OCI-LY7 (cell line): Measurements from ENCODE around the gene FUT2. TPM values are rescaled to one million over a fixed set of nuclear protein-coding genes. Genes with fewer than 3 reads are reported as not detected.
"Not testable (repeated sequence)": the region's sequence is repeated elsewhere in the genome, so short reads cannot be mapped to it uniquely, and the experiment has no call there.

Source experiments
- BruUV-seq: library from RNA; stranded (reverse); fragments of 400-500 nt; replicated peaks from 2 replicates; lab custom pipeline; 2021; lab: Mats Ljungman, UMichigan
- CTCF ChIA-PET: fragments of 300-600 bp; sonication (Branson Sonifier 250); formaldehyde crosslinking; loops from one replicate; lab custom pipeline; 2022; ENCODE audit warnings: antibody characterized with exemption; ENCODE audit not compliant: unreplicated experiment; lab: Charles Lee
- POLR2A ChIA-PET: fragments of 300-600 bp; sonication (Branson Sonifier 250); formaldehyde crosslinking; loops from one replicate; lab custom pipeline; 2022; ENCODE audit warnings: antibody characterized with exemption; lab: Charles Lee
- DNase-seq: peaks from one replicate; pipeline ENCODE4 v3.0.0-alpha.2; 2015; ENCODE audit warnings: low spot score
- H2AFZ ChIP-seq: fragments of 200-600 bp; sonication (generic), shearing (Covaris generic); 2 replicates; pipeline ENCODE4 v1.6.1; 2014; ENCODE audit warnings: mild to moderate bottlenecking, antibody characterized with exemption, low read length, moderate library complexity
- H3K27ac ChIP-seq: fragments of 200-600 bp; sonication (generic); 2 replicates; pipeline ENCODE4 v1.5.1; 2014; ENCODE audit warnings: mixed run types, low read depth, mild to moderate bottlenecking, moderate library complexity, low read length, inconsistent platforms; ENCODE audit not compliant: poor library complexity, severe bottlenecking
- H3K36me3 ChIP-seq: fragments of 200-600 bp; sonication (generic); 2 replicates; pipeline ENCODE4 v1.6.1; 2014; ENCODE audit warnings: mild to moderate bottlenecking, antibody characterized with exemption, low read length, moderate library complexity, mixed read lengths; ENCODE audit not compliant: insufficient read depth
- H3K4me1 ChIP-seq: fragments of 200-600 bp; sonication (generic); 2 replicates; pipeline ENCODE4 v1.5.1; 2014; ENCODE audit warnings: mild to moderate bottlenecking, low read length; ENCODE audit not compliant: insufficient read depth, poor library complexity, severe bottlenecking
- H3K4me2 ChIP-seq: fragments of 200-600 bp; sonication (generic); 2 replicates; pipeline ENCODE4 v1.6.1; 2014; ENCODE audit warnings: mild to moderate bottlenecking, low read length
- H3K4me3 ChIP-seq: fragments of 200-600 bp; sonication (generic); 2 replicates; pipeline ENCODE4 v1.5.1; 2014; ENCODE audit warnings: mild to moderate bottlenecking, low read depth, low read length; ENCODE audit not compliant: poor library complexity, severe bottlenecking
- H3K79me2 ChIP-seq: fragments of 200-600 bp; sonication (generic); 2 replicates; pipeline ENCODE4 v1.6.1; 2016; ENCODE audit warnings: low read depth, mild to moderate bottlenecking, low read length, moderate library complexity, mixed read lengths; ENCODE audit not compliant: insufficient read depth
- H3K9me2 ChIP-seq: fragments of 200-600 bp; sonication (generic); 2 replicates; pipeline ENCODE4 v1.6.1; 2016; ENCODE audit warnings: mild to moderate bottlenecking, low read length, mixed read lengths; ENCODE audit not compliant: insufficient read depth
- H3K9me3 ChIP-seq: fragments of 200-600 bp; sonication (generic); 2 replicates; pipeline ENCODE4 v1.6.1; 2014; ENCODE audit warnings: mild to moderate bottlenecking, mixed run types, low read length, mixed read lengths
- H4K20me1 ChIP-seq: fragments of 200-600 bp; sonication (generic); 2 replicates; pipeline ENCODE4 v1.6.1; 2014; ENCODE audit warnings: mild to moderate bottlenecking, antibody characterized with exemption, low read length, moderate library complexity, mixed read lengths; ENCODE audit not compliant: insufficient read depth
- EZH2phosphoT487 ChIP-seq: fragments of 200-600 bp; sonication (generic); IDR thresholded peaks from 2 replicates; pipeline ENCODE4 v1.6.1; 2018; ENCODE audit warnings: low read depth, borderline replicate concordance, mild to moderate bottlenecking, mixed run types, antibody characterized with exemption, low read length, moderate library complexity, mixed read lengths
- intact Hi-C: fragments of 100-400 bp; cut with micrococcal nuclease; formaldehyde crosslinking; loops from one replicate; pipeline ENCODE4 v1.10.0; 2022; ENCODE audit not compliant: unreplicated experiment
- total RNA-seq, 2 experiments: library from RNA; depleted of rRNA in 1 of 2; stranded (reverse); fragments of >200 nt in 1 of 2; shearing (Covaris generic) in 1 of 2; gene quantifications; 2 replicates each; pipeline ENCODE4 v1.2.3, GENCODE V29; 2014 to 2022
- TF ChIP-seq, protein P1 (sequence below): fragments of 200-600 bp; sonication (generic); conservative IDR thresholded peaks from 2 replicates; pipeline ENCODE4 v1.5.1; 2014; ENCODE audit warnings: mild to moderate bottlenecking, antibody characterized with exemption, low read length, moderate library complexity, mixed read lengths

The FUT2 gene
- total RNA-seq, 2 experiments from 2014 or later: not detected

DNA sequence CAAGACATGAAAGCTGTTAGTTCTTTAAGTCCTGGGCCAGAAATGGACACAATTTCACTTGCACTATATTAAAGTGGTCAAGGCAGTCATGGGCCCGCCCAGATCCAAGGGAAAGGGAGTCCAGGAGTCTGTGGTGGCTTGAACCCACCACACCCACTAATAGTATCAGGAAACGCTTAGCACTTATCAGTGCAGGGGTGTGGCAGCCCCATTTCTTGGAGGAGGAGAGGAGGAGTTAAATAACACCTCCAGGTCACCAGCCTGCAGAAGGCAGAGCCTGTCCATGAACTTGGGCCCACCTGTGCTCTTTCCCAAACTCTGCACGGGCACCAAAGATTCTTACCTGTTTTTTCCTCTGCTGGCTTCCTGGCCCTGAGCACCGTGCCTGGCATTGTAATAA, 17.6 kb upstream of the FUT2 start:
- TF ChIP-seq EZH2phosphoT487: no peak
- TF ChIP-seq, protein P1, sequence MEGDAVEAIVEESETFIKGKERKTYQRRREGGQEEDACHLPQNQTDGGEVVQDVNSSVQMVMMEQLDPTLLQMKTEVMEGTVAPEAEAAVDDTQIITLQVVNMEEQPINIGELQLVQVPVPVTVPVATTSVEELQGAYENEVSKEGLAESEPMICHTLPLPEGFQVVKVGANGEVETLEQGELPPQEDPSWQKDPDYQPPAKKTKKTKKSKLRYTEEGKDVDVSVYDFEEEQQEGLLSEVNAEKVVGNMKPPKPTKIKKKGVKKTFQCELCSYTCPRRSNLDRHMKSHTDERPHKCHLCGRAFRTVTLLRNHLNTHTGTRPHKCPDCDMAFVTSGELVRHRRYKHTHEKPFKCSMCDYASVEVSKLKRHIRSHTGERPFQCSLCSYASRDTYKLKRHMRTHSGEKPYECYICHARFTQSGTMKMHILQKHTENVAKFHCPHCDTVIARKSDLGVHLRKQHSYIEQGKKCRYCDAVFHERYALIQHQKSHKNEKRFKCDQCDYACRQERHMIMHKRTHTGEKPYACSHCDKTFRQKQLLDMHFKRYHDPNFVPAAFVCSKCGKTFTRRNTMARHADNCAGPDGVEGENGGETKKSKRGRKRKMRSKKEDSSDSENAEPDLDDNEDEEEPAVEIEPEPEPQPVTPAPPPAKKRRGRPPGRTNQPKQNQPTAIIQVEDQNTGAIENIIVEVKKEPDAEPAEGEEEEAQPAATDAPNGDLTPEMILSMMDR: no peak
- H3K4me1 ChIP-seq: peaks cover 2% of the 10 kb centered on the region
- no peak overlapping the region for H3K4me3 ChIP-seq
- intact Hi-C loops: no loop called here
- no peak overlapping the region for H3K27ac ChIP-seq
- no peaks in the 10 kb centered on the region for H3K79me2 ChIP-seq
- H3K4me2 ChIP-seq: no peak overlapping the region
- BruUV-seq: no TSS peak
- H4K20me1 ChIP-seq: no peaks in the 10 kb centered on the region
- CTCF ChIA-PET: no interaction called here
- no peaks in the 10 kb centered on the region for H3K36me3 ChIP-seq
- H3K9me3 ChIP-seq: no peaks in the 10 kb centered on the region
- H2AFZ ChIP-seq: no peak overlapping the region
- POLR2A ChIA-PET: no interaction called here
- H3K9me2 ChIP-seq: no peaks in the 10 kb centered on the region
- DNase-seq: no peak

DNA sequence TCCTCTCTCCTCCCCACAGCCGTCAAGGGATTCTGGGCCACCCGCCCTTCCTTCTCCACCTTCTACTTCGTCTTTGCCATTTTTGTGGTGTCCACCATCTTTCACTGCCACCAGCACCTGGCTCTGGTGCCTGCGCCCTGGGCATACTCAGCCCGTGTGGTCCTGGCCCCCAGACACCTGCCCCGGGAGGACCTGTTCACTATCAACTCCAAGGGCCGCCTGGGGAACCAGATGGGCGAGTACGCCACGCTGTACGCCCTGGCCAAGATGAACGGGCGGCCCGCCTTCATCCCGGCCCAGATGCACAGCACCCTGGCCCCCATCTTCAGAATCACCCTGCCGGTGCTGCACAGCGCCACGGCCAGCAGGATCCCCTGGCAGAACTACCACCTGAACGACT, 15.8 kb upstream of the FUT2 start:
- H2AFZ ChIP-seq, H3K4me3 ChIP-seq, H3K27ac ChIP-seq, BruUV-seq, POLR2A ChIA-PET, H3K79me2 ChIP-seq, H3K9me2 ChIP-seq, intact Hi-C loops, H3K36me3 ChIP-seq, H4K20me1 ChIP-seq, DNase-seq, H3K4me2 ChIP-seq, H3K9me3 ChIP-seq, H3K4me1 ChIP-seq, CTCF ChIA-PET: not testable (repeated sequence)

DNA sequence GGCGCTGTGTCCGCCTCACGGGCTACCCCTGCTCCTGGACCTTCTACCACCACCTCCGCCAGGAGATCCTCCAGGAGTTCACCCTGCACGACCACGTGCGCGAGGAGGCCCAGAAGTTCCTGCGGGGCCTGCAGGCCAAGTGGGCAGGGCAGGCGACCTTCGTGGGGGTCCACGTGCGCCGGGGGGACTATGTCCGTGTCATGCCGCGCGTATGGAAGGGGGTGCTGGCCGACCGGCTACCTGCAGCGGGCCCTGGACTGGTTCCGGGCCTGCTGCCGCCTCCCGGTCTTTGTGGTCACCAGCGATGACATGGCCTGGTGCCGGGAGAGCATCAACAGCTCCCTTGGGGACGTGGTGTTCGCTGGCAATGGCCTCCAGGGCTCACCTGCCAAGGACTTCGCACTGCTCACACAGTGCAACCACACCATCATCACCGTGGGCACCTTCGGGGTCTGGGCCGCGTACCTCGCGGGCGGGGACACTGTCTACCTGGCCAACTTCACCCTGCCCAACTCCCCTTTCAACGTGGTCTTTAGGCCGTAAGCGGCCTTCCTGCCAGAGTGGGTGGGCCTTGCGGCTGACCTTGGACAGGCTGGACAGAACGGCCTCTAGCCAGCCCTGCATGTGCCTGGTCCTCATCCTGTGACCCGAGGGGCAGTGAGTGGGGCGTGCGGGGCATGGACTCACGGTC, 15.2 kb upstream of the FUT2 start:
- ChIA-PET POLR2A (interaction anchor here (0.6 kb wide), 1 partner anchor 28 kb away, joined by 4 read pairs; no protein-coding TSS in a partner anchor), CTCF (no interaction called here)
- DNase-seq: no peak
- Histone ChIP-seq H2AFZ (no peak overlapping the region), H3K4me3 (no peak overlapping the region), H3K27ac (no peak overlapping the region), H3K9me2 (no peaks in the 10 kb centered on the region), H4K20me1 (no peaks in the 10 kb centered on the region), H3K4me1 (no peaks in the 10 kb centered on the region), H3K4me2 (no peak overlapping the region), H3K36me3 (no peaks in the 10 kb centered on the region), H3K9me3 (no peaks in the 10 kb centered on the region), H3K79me2 (no peaks in the 10 kb centered on the region)
- no TSS peak for BruUV-seq
- TF ChIP-seq EZH2phosphoT487: no peak
- TF ChIP-seq, protein P1: no peak
- intact Hi-C loops: no loop called here
